H9 (cell line): ENCODE data around the gene CHSY3. TPM values are rescaled to one million over a fixed set of nuclear protein-coding genes. Genes with fewer than 3 reads are reported as not detected.

Experiments used
- DNase-seq: peaks from one replicate; pipeline ENCODE4 v3.0.0-alpha.2; 2017
- H2AFZ ChIP-seq: one replicate; pipeline ENCODE4 v1.6.1; 2013; ENCODE audit warnings: mild to moderate bottlenecking, low read length, control low read depth, moderate library complexity
- H2AK5ac ChIP-seq: 2 replicates; pipeline ENCODE4 v1.6.1; 2013; ENCODE audit warnings: low read length, control low read depth, mixed read lengths; ENCODE audit not compliant: insufficient read length
- H2BK120ac ChIP-seq: one replicate; pipeline ENCODE4 v1.6.1; 2013; ENCODE audit warnings: low read depth, mild to moderate bottlenecking, low read length, control low read depth, inconsistent platforms; ENCODE audit not compliant: poor library complexity, severe bottlenecking
- H2BK12ac ChIP-seq: 2 replicates; pipeline ENCODE4 v1.6.1; 2013; ENCODE audit warnings: low read length, control low read depth, mixed read lengths, low read depth; ENCODE audit not compliant: insufficient read length
- H2BK15ac ChIP-seq: 2 replicates; pipeline ENCODE4 v1.6.1; 2013; ENCODE audit warnings: low read depth, low read length, control low read depth
- H2BK20ac ChIP-seq: one replicate; pipeline ENCODE4 v1.6.1; 2013; ENCODE audit warnings: low read depth, mild to moderate bottlenecking, low read length, control low read depth, inconsistent platforms; ENCODE audit not compliant: poor library complexity, severe bottlenecking
- H2BK5ac ChIP-seq: 2 replicates; pipeline ENCODE4 v1.6.1; 2013; ENCODE audit warnings: low read length, control low read depth, mixed read lengths; ENCODE audit not compliant: insufficient read length
- H3K14ac ChIP-seq: 2 replicates; pipeline ENCODE4 v1.6.1; 2013; ENCODE audit warnings: low read length, control low read depth; ENCODE audit not compliant: insufficient read depth
- H3K18ac ChIP-seq: 2 replicates; pipeline ENCODE4 v1.6.1; 2013; ENCODE audit warnings: low read depth, mild to moderate bottlenecking, mixed read lengths, low read length, control low read depth; ENCODE audit not compliant: insufficient read length
- H3K23ac ChIP-seq: 2 replicates; pipeline ENCODE4 v1.6.1; 2013; ENCODE audit warnings: low read length, control low read depth, mixed read lengths, low read depth; ENCODE audit not compliant: insufficient read length
- H3K23me2 ChIP-seq: 2 replicates; pipeline ENCODE4 v1.6.1; 2013; ENCODE audit warnings: low read depth, mild to moderate bottlenecking, mixed read lengths, low read length, control low read depth; ENCODE audit not compliant: insufficient read length, poor library complexity, severe bottlenecking
- H3K27ac ChIP-seq: 2 replicates; pipeline ENCODE4 v1.5.1; 2013; ENCODE audit warnings: low read length, control low read depth, mixed read lengths, low read depth; ENCODE audit not compliant: insufficient read length
- H3K27me3 ChIP-seq: 2 replicates; pipeline ENCODE4 v1.6.1; 2013; ENCODE audit warnings: low read length, control low read depth, inconsistent platforms; ENCODE audit not compliant: insufficient read depth
- H3K4ac ChIP-seq: 2 replicates; pipeline ENCODE4 v1.6.1; 2013; ENCODE audit warnings: low read depth, mild to moderate bottlenecking, control low read depth, inconsistent platforms, low read length, moderate library complexity
- H3K4me1 ChIP-seq: 2 replicates; pipeline ENCODE4 v1.6.1; 2013; ENCODE audit warnings: low read length, control low read depth, inconsistent platforms; ENCODE audit not compliant: insufficient read depth
- H3K4me2 ChIP-seq: 2 replicates; pipeline ENCODE4 v1.6.1; 2013; ENCODE audit warnings: low read length, control low read depth, mixed read lengths; ENCODE audit not compliant: insufficient read length, insufficient read depth
- H3K56ac ChIP-seq: 2 replicates; pipeline ENCODE4 v1.6.1; 2013; ENCODE audit warnings: low read depth, mild to moderate bottlenecking, mixed read lengths, low read length, control low read depth; ENCODE audit not compliant: insufficient read length
- H3K79me1 ChIP-seq: 2 replicates; pipeline ENCODE4 v1.6.1; 2013; ENCODE audit warnings: low read depth, mild to moderate bottlenecking, moderate library complexity, low read length, control low read depth, inconsistent platforms; ENCODE audit not compliant: insufficient read depth, poor library complexity, severe bottlenecking
- H3K79me2 ChIP-seq: 2 replicates; pipeline ENCODE4 v1.6.1; 2013; ENCODE audit warnings: low read length, control low read depth, inconsistent platforms; ENCODE audit not compliant: insufficient read depth
- H3K9ac ChIP-seq: 2 replicates; pipeline ENCODE4 v1.6.1; 2013; ENCODE audit warnings: low read length, control low read depth, mixed read lengths; ENCODE audit not compliant: insufficient read length; ENCODE audit errors: extremely low read depth
- H3K9me3 ChIP-seq: one replicate; pipeline ENCODE4 v1.6.1; 2013; ENCODE audit warnings: low read depth, low read length, inconsistent platforms; ENCODE audit not compliant: control insufficient read depth
- H3T11ph ChIP-seq: one replicate; pipeline ENCODE4 v1.6.1; 2013; ENCODE audit warnings: mild to moderate bottlenecking, low read length, control low read depth, inconsistent platforms
- H4K20me1 ChIP-seq: one replicate; pipeline ENCODE4 v1.6.1; 2013; ENCODE audit not compliant: control insufficient read depth, insufficient read length, insufficient read depth
- H4K5ac ChIP-seq: 2 replicates; pipeline ENCODE4 v1.6.1; 2013; ENCODE audit warnings: low read depth, mild to moderate bottlenecking, mixed read lengths, low read length, control low read depth; ENCODE audit not compliant: insufficient read length
- H4K8ac ChIP-seq: replicated peaks from 2 replicates; pipeline ENCODE4 v1.6.1; 2013; ENCODE audit warnings: low read length, control low read depth, mixed read lengths, low read depth; ENCODE audit not compliant: insufficient read length
- H4K91ac ChIP-seq: 2 replicates; pipeline ENCODE4 v1.6.1; 2013; ENCODE audit warnings: low read depth, mild to moderate bottlenecking, moderate library complexity, mixed read lengths, low read length, control low read depth; ENCODE audit not compliant: insufficient read length
- H3K27ac Mint-ChIP-seq, 3 experiments: 2 replicates in 2 of 3; 3 replicates in 1 of 3; pipeline ENCODE4 v1.8.0; 2020 to 2021; ENCODE audit warnings: mixed read lengths in 3 of 3, mild to moderate bottlenecking in 1 of 3, moderate library complexity in 1 of 3
- H3K27me3 Mint-ChIP-seq: 2 replicates; pipeline ENCODE4 v1.8.0; 2021; ENCODE audit warnings: low read depth, mild to moderate bottlenecking, moderate library complexity, mixed read lengths
- H3K36me3 Mint-ChIP-seq, 3 experiments: 2 replicates in 2 of 3; 3 replicates in 1 of 3; pipeline ENCODE4 v1.8.0; 2020 to 2021; ENCODE audit warnings: low read depth in 3 of 3, mixed read lengths in 3 of 3; ENCODE audit not compliant: insufficient read depth in 1 of 3
- H3K4me1 Mint-ChIP-seq, 2 experiments: 2 replicates each; pipeline ENCODE4 v1.8.0; 2020; ENCODE audit warnings: mixed read lengths in 2 of 2
- H3K4me3 Mint-ChIP-seq, 2 experiments: 2 replicates in 1 of 2; 3 replicates in 1 of 2; pipeline ENCODE4 v1.8.0; 2020 to 2021; ENCODE audit warnings: mild to moderate bottlenecking in 2 of 2, mixed read lengths in 2 of 2, moderate library complexity in 1 of 2
- H3K9me3 Mint-ChIP-seq, 2 experiments: 2 replicates in 1 of 2; 3 replicates in 1 of 2; pipeline ENCODE4 v1.8.0; 2020; ENCODE audit warnings: mild to moderate bottlenecking in 2 of 2, mixed read lengths in 2 of 2, moderate library complexity in 1 of 2
- WGBS: extraction: QIAGEN DNeasy Blood & Tissue Kit; methylation state at CpG from one replicate; pipeline ENCODE4 v1.1.7; 2013; ENCODE audit warnings: missing lambda C conversion rate, low lambda C conversion rate, mixed read lengths; ENCODE audit not compliant: insufficient read length; ENCODE audit errors: extremely low coverage; 5-methylcytosine and 5-hydroxymethylcytosine counted together
- total RNA-seq: library from RNA; stranded (reverse); gene quantifications from 2 replicates; pipeline ENCODE4 v1.2.1, GENCODE V29; 2021
- TF ChIP-seq, protein P1 (sequence below): fragments of 200-600 bp; sonication (generic); conservative IDR thresholded peaks from 3 replicates; pipeline ENCODE4 v1.8.0; 2021; ENCODE audit warnings: antibody characterized with exemption, mild to moderate bottlenecking

CHSY3 gene
- total RNA-seq, 1 experiment from 2014 or later, result 0.37 TPM

DNA sequence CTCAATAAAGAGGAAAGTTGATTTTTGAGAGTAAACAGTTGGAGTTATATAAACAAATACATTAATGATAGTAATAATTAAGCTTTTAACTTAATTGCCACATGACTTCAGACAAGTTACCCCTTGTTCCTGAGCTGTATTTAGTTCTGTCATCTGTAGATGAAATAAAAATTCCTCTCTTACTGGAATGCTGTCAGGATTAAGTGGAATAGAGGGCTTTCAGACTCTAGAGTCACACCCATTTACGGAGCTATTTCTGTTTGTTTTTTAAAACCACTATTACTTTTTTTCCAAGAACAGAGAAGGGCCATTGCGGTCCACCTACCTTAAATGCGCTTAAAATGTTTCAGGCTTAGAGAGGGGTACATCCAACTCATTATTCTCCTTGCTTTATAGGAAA, 170.6 kb downstream of the CHSY3 start:
- Histone ChIP-seq H4K20me1 (no peaks in the 10 kb centered on the region), H4K8ac (no peak overlapping the region), H3K18ac (no peak overlapping the region), H4K91ac (no peak overlapping the region), H3K79me2 (no peaks in the 10 kb centered on the region), H4K5ac (no peak overlapping the region), H2BK120ac (no peak overlapping the region), H3K23ac (no peak overlapping the region), H3K27me3 (no peaks in the 10 kb centered on the region), H3K23me2 (no peaks in the 10 kb centered on the region), H3K4ac (no peak overlapping the region), H3K56ac (no peak overlapping the region), H3K27ac (no peak overlapping the region), H3K14ac (no peak overlapping the region), H2BK12ac (no peak overlapping the region), H2BK15ac (no peak overlapping the region), H3K4me1 (no peaks in the 10 kb centered on the region), H3T11ph (no peak overlapping the region), H2AK5ac (no peak overlapping the region), H3K79me1 (no peaks in the 10 kb centered on the region), H2BK20ac (no peak overlapping the region), H3K9me3 (no peaks in the 10 kb centered on the region), H3K9ac (no peak overlapping the region), H2BK5ac (no peak overlapping the region), H3K4me2 (no peak overlapping the region), H2AFZ (no peak overlapping the region)
- no peaks in the 10 kb centered on the region for H3K4me1 Mint-ChIP-seq
- H3K27ac Mint-ChIP-seq, result no peak overlapping the region
- TF ChIP-seq, protein P1, sequence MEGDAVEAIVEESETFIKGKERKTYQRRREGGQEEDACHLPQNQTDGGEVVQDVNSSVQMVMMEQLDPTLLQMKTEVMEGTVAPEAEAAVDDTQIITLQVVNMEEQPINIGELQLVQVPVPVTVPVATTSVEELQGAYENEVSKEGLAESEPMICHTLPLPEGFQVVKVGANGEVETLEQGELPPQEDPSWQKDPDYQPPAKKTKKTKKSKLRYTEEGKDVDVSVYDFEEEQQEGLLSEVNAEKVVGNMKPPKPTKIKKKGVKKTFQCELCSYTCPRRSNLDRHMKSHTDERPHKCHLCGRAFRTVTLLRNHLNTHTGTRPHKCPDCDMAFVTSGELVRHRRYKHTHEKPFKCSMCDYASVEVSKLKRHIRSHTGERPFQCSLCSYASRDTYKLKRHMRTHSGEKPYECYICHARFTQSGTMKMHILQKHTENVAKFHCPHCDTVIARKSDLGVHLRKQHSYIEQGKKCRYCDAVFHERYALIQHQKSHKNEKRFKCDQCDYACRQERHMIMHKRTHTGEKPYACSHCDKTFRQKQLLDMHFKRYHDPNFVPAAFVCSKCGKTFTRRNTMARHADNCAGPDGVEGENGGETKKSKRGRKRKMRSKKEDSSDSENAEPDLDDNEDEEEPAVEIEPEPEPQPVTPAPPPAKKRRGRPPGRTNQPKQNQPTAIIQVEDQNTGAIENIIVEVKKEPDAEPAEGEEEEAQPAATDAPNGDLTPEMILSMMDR, result no peak
- WGBS, result no CpG with 5 or more reads among the region's 3 CpGs
- no peaks in the 10 kb centered on the region for H3K9me3 Mint-ChIP-seq
- H3K27me3 Mint-ChIP-seq, result no peaks in the 10 kb centered on the region
- no peak overlapping the region for H3K4me3 Mint-ChIP-seq
- DNase-seq, result no peak
- H3K36me3 Mint-ChIP-seq, result no peaks in the 10 kb centered on the region
